ENCODE results near the gene DOCK4. TPM values are rescaled to one million over a fixed set of nuclear protein-coding genes. Genes with fewer than 3 reads are reported as not detected.
A peak's percentile ranks its signal among the peaks of the same experiment; 100 is the strongest.

The DOCK4 gene
- polyA plus RNA-seq, 2 of the 4 experiments (the other 2 are of a cell fraction): 13.7 to 15.7 TPM

DNA sequence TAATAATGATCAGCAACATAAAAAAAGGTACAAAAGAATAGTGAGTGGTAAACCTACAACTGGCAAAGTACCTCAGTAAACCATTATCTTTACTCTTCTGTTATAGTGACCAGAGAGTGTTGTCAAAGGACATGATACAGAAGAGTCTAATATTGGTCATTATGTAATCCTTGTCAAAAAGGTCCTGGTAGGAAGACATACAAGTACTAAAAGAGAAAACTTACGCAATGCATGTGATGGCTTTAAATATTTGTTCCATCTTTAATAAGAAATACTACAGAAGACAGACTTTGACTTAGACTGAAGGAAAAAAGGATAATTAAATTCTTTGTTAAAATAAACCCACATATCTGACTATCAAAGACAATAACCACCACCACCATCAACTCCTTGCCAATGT lies 6.5 kb downstream of the DOCK4 start:
- H3K4me3 ChIP-seq: no peak overlapping the region; the same call in 2 of the 3 replicates
- H3K27ac ChIP-seq: peak overlapping the region; percentile 63 to 71
- peak overlapping the region; percentile 70 for H3K4me2 ChIP-seq
- no peak for ATAC-seq
- TF ChIP-seq CBX8 (IDR thresholded peaks at IDR 0.05) (no peak), CEBPB (IDR thresholded peaks at IDR 0.05) (0 out of 4 replicates have a peak, but pooled peaks of 1 of the 2 experiments have one; percentile 31), MAZ (IDR thresholded peaks at IDR 0.05; ENCODE audit: borderline replicate concordance, low read depth, low read length) (no peak)
- TF ChIP-seq, protein P1, sequence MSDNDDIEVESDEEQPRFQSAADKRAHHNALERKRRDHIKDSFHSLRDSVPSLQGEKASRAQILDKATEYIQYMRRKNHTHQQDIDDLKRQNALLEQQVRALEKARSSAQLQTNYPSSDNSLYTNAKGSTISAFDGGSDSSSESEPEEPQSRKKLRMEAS (IDR thresholded peaks at IDR 0.05): no peak
- H3K9me3 ChIP-seq: no peaks in the 10 kb centered on the region
- peaks cover 56% of the 10 kb centered on the region for H3K4me1 ChIP-seq
- ChIA-PET CTCF (no interaction called here), POLR2A (interaction anchor here (1.0 kb wide), 1 partner anchor 251 kb away, joined by 3 read pairs; the partner anchor contains the start of gene IFRD1)
- WGBS (ENCODE audit: missing lambda C conversion rate): 84% methylated on average over 1 of the region's 1 CpG
- FAIRE-seq: no peak
- DNase-seq (ENCODE audit: low read depth in 1 of 2, low spot score in 1 of 2): no peak

DNA sequence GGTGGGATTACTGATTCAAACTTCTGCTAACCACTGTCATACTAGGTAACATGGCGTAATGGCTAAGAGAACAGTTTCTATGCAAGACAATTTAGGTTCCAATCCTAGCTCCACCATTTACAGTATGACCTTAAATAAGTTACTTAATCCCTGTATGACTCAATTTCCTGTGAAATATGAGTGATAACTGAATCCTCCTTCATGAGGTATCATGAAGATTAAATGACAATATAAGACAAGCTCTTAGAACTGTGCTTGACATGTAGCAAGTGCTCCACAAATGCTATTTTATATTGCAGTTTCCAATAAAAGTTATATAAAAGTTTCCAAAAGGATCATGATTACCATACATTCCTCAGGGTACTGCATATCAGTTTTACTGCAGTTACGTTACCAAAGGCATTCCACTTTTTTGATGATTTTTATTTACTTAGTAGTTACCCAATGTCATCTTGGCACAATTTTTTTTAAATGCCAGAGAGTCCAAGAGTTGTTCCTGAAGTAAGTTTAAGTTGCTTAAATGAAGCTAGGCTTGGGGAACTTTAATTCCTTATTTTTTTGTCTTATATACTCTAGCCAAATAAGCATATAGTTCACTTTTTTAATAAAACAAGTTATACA lies 7.1 kb downstream of the DOCK4 start:
- peak; percentile 59 for FAIRE-seq

More for the DNA sequence above, 7.1 kb downstream of the DOCK4 start:
- 51% methylated on average over 2 of the region's 2 CpGs for WGBS (ENCODE audit: missing lambda C conversion rate)
- peaks cover 61% of the 10 kb centered on the region for H3K4me1 ChIP-seq
- TF ChIP-seq ZSCAN20 (CRISPR knock-in tag; IDR thresholded peaks at IDR 0.05): no peak
- no peak for TF ChIP-seq HDAC2 (IDR thresholded peaks at IDR 0.05)
- TF ChIP-seq, protein P2, sequence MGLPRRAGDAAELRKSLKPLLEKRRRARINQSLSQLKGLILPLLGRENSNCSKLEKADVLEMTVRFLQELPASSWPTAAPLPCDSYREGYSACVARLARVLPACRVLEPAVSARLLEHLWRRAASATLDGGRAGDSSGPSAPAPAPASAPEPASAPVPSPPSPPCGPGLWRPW (IDR thresholded peaks at IDR 0.05): no peak
- TF ChIP-seq REST (IDR thresholded peaks at IDR 0.05): no peak
- TF ChIP-seq POLR2AphosphoS2 (conservative IDR thresholded peaks at IDR 0.05; ENCODE audit: low read length): no peak
- TF ChIP-seq NPAS2 (CRISPR knock-in tag; IDR thresholded peaks at IDR 0.05; ENCODE audit: borderline replicate concordance): no peak
- TF ChIP-seq JUNB (IDR thresholded peaks at IDR 0.05): peak; percentile 72
- TF ChIP-seq CBX2 (IDR thresholded peaks at IDR 0.05; ENCODE audit: borderline replicate concordance, low read depth): no peak
- TF ChIP-seq FOSL2 (IDR thresholded peaks at IDR 0.05): peak; percentile 62
- TF ChIP-seq FOSL2 (CRISPR knock-in tag; IDR thresholded peaks at IDR 0.05): peak; percentile 51; the same call in 1 of the 2 replicates
- TF ChIP-seq PBX3 (IDR thresholded peaks at IDR 0.05): no peak
- peak in 1 of 2 experiments; percentile 38; a peak in 3 of 4 replicates for TF ChIP-seq CEBPB (IDR thresholded peaks at IDR 0.05)
- 0 out of 5 replicates have a peak, but pooled peaks of 1 of the 2 experiments have one; percentile 19 for TF ChIP-seq EP300 (IDR thresholded peaks at IDR 0.05)
- H3K4me3 ChIP-seq: no peak overlapping the region; the same call in 2 of the 3 replicates
- ChIA-PET POLR2A (interaction anchor here (0.5 to 1.0 kb wide), 2 partner anchors 204 to 251 kb away, joined by 3 to 6 read pairs; partner anchors contain the start of gene IFRD1), CTCF (interaction anchor here (1.1 kb wide), 1 partner anchor 119 kb away, joined by 3 read pairs; no protein-coding TSS in a partner anchor)
- no peaks in the 10 kb centered on the region for H3K9me3 ChIP-seq
- peak overlapping the region; percentile 63 to 77 for H3K27ac ChIP-seq
- H3K4me2 ChIP-seq: peak overlapping the region; percentile 70
- ATAC-seq (peak; percentile 55 to 67; a peak in 4 of 6 replicates), DNase-seq (ENCODE audit: low read depth in 1 of 2, low spot score in 1 of 2) (peak in 1 of 2 experiments; percentile 35)
